GM13976 (cell line): Measurements from ENCODE around the gene SLC2A8.

Experiments used
- DNase-seq: peaks from one replicate; pipeline ENCODE4 v3.0.0; 2012; ENCODE audit warnings: low spot score
- in situ Hi-C: fragments of 300-500 bp; cut with MboI; formaldehyde crosslinking; loops from one replicate; pipeline ENCODE4 v1.12.0; 2022; ENCODE audit warnings: low sequenced_read_pairs, mixed read lengths, inconsistent platforms; ENCODE audit not compliant: unreplicated experiment
- TF ChIP-seq, protein P1 (sequence below): IDR thresholded peaks from 2 replicates; pipeline ENCODE4 v1.5.1; 2012; ENCODE audit warnings: borderline replicate concordance, mild to moderate bottlenecking; ENCODE audit not compliant: insufficient read depth; ENCODE audit errors: extremely low read depth, missing control alignments, control extremely low read depth

SLC2A8 gene

GRCh38 chr9:127362829-127363228, 34.1 kb upstream of the SLC2A8 start:
- TF ChIP-seq, protein P1, sequence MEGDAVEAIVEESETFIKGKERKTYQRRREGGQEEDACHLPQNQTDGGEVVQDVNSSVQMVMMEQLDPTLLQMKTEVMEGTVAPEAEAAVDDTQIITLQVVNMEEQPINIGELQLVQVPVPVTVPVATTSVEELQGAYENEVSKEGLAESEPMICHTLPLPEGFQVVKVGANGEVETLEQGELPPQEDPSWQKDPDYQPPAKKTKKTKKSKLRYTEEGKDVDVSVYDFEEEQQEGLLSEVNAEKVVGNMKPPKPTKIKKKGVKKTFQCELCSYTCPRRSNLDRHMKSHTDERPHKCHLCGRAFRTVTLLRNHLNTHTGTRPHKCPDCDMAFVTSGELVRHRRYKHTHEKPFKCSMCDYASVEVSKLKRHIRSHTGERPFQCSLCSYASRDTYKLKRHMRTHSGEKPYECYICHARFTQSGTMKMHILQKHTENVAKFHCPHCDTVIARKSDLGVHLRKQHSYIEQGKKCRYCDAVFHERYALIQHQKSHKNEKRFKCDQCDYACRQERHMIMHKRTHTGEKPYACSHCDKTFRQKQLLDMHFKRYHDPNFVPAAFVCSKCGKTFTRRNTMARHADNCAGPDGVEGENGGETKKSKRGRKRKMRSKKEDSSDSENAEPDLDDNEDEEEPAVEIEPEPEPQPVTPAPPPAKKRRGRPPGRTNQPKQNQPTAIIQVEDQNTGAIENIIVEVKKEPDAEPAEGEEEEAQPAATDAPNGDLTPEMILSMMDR = no peak
- in situ Hi-C loops = no loop called here
- DNase-seq = no peak

GRCh38 chr9:127365461-127365860, 31.5 kb upstream of the SLC2A8 start:
- DNase-seq = no peak
- in situ Hi-C loops = no loop called here
- TF ChIP-seq, protein P1 = no peak

- TF ChIP-seq, protein P1 = no peak
- DNase-seq = no peak
- in situ Hi-C loops = no loop called here
These were observed 30.4 kb upstream of the SLC2A8 start for GRCh38 chr9:127366594-127366993.

DNA sequence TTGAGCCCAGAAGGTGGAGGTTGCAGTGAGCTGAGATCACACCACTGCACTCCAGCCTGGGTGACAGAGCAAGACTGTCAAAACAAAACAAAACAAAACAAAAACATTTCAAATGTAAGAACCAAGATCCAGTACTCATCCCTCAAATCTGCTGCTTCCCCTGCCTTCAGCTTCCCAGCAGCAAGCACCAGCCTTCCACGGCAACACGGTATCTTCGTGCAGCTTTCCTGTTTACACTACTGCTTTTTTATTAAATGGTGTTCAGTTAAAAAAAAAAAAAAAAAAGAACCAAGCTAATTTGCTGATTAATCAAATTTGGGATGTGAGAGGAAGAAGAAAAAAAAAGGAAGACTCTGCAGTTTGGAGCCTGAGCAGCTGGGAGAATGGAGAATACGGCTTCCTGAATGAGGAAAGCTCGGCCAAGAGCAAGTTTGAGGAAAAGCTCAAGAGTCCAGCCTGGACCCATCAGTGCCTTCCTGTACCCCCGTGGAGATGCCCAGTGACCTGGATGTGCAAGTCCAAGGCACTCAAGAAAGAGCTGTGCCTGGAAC, 28.0 kb upstream of the SLC2A8 start:
- no peak for DNase-seq
- TF ChIP-seq, protein P1 = no peak
- in situ Hi-C loops = no loop called here

GRCh38 chr9:127369428-127369827, 27.5 kb upstream of the SLC2A8 start:
- in situ Hi-C loops = no loop called here
- TF ChIP-seq, protein P1 = no peak
- no peak for DNase-seq

GRCh38 chr9:127370147-127370579, 26.8 kb upstream of the SLC2A8 start:
- in situ Hi-C loops = no loop called here
- no peak for DNase-seq
- TF ChIP-seq, protein P1 = no peak
